Measurements from ENCODE around the gene TKT.

Gene TKT

GRCh38 chr3:53218131-53218530, 37.7 kb downstream of the TKT start:
- DNase-seq (ENCODE audit: low read depth) = no peak
- no peak overlapping the region for H3K4me3 ChIP-seq (ENCODE audit: low read depth, low read length)
- TF ChIP-seq CTCF (IDR thresholded peaks at IDR 0.05; ENCODE audit: low read depth, low read length, missing control alignments) = no peak
- in situ Hi-C loops (cut with HindIII; ENCODE audit: low sequenced_read_pairs) = no loop called here

DNA sequence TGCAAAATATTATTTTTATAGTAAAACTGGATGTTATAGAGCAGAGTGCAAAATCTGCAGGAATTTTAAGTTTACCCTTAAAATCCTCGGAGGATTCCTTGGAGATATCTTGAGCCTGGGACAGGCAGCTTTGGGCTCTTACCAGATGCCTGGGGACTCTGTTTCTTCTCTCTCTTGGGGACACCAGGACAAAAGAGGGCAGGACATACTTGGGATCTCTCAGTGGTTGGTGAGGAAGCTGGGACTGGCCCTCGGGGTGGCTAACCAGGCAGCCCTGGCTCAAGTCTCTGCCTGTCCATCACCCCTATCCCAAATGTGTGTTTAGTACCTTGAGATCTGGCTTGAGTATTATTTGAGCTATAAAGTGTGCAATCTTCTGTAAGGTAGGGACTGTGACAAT, 38.6 kb downstream of the TKT start:
- H3K4me3 ChIP-seq (ENCODE audit: low read depth, low read length) = no peak overlapping the region
- TF ChIP-seq CTCF (IDR thresholded peaks at IDR 0.05; ENCODE audit: low read depth, low read length, missing control alignments) = no peak
- DNase-seq (ENCODE audit: low read depth) = no peak
- in situ Hi-C loops (cut with HindIII; ENCODE audit: low sequenced_read_pairs) = no loop called here

- no peak overlapping the region for H3K4me3 ChIP-seq (ENCODE audit: low read depth, low read length)
- in situ Hi-C loops (cut with HindIII; ENCODE audit: low sequenced_read_pairs) = no loop called here
- no peak for TF ChIP-seq CTCF (IDR thresholded peaks at IDR 0.05; ENCODE audit: low read depth, low read length, missing control alignments)
- DNase-seq (ENCODE audit: low read depth) = no peak
Observed at GRCh38 chr3:53216723-53217122, 39.1 kb downstream of the TKT start.

- no peak overlapping the region for H3K4me3 ChIP-seq (ENCODE audit: low read depth, low read length)
- no peak for TF ChIP-seq CTCF (IDR thresholded peaks at IDR 0.05; ENCODE audit: low read depth, low read length, missing control alignments)
- no peak for DNase-seq (ENCODE audit: low read depth)
- in situ Hi-C loops (cut with HindIII; ENCODE audit: low sequenced_read_pairs) = no loop called here
Observed at GRCh38 chr3:53215816-53216215, 40.0 kb downstream of the TKT start.

- DNase-seq (ENCODE audit: low read depth) = no peak
- no peak for TF ChIP-seq CTCF (IDR thresholded peaks at IDR 0.05; ENCODE audit: low read depth, low read length, missing control alignments)
- H3K4me3 ChIP-seq (ENCODE audit: low read depth, low read length) = no peak overlapping the region
- in situ Hi-C loops (cut with HindIII; ENCODE audit: low sequenced_read_pairs) = no loop called here
Observed at GRCh38 chr3:53213276-53213675, 42.5 kb downstream of the TKT start.

DNA sequence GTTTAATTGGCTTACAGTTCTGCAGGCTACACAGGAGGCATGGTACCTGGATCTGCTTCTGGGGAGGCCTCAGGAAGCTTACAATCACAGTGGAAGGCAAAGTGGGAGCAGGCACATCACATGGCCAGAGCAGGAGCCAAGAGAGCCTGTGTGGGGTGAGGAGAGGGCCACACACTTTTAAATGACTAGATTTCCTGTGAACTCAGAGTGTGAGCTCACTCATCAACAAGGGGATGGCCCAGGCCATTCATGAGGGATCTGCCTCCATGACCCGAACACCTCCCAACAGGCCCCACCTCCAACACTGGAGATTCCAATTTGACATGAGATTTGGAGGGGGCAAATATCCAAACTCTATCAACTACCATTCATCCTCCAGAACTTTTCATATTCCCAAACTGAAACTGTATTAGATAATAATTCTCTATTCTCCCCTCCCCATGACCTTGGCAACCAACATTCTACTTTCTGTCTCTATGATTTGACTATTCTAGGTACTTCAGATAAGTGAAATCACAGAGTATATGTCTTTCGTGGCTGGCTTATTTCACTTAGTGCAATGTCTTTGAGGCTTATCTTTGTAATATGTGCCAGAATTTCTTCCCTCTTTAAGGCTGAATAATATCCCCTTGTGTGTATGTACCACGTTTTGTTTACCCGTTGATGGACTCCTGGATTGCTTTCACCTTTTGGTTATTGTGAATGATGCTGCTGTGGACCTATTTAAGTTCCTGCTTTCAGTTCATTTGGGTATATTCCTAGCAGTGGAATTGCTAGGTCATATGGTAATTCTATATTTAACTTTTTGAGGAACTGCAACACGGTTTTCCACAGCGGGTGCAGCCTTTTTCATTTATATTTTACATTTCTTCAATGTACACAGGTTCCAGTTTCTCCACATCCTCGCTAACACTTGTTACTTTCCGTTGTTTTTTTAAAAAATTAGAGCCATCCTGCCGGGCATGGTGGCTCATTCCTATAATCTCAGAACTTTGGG, 43.8 kb downstream of the TKT start:
- DNase-seq (ENCODE audit: low read depth) = no peak
- no peak for TF ChIP-seq CTCF (IDR thresholded peaks at IDR 0.05; ENCODE audit: low read depth, low read length, missing control alignments)
- H3K4me3 ChIP-seq (ENCODE audit: low read depth, low read length) = no peak overlapping the region
- in situ Hi-C loops (cut with HindIII; ENCODE audit: low sequenced_read_pairs) = no loop called here

Measured in astrocyte of the cerebellum (primary cell).